GM21381 (cell line): ENCODE measurements around the gene AGER.
"Not testable (repeated sequence)": the region's sequence is repeated elsewhere in the genome, so short reads cannot be mapped to it uniquely, and the experiment has no call there.

Source experiments
- ATAC-seq: cut with Tn5 transposase; IDR thresholded peaks from one replicate; pipeline ENCODE4 v1.9.1; 2021; ENCODE audit warnings: mild to moderate bottlenecking, moderate library complexity; ENCODE audit not compliant: unreplicated experiment

The AGER gene

DNA sequence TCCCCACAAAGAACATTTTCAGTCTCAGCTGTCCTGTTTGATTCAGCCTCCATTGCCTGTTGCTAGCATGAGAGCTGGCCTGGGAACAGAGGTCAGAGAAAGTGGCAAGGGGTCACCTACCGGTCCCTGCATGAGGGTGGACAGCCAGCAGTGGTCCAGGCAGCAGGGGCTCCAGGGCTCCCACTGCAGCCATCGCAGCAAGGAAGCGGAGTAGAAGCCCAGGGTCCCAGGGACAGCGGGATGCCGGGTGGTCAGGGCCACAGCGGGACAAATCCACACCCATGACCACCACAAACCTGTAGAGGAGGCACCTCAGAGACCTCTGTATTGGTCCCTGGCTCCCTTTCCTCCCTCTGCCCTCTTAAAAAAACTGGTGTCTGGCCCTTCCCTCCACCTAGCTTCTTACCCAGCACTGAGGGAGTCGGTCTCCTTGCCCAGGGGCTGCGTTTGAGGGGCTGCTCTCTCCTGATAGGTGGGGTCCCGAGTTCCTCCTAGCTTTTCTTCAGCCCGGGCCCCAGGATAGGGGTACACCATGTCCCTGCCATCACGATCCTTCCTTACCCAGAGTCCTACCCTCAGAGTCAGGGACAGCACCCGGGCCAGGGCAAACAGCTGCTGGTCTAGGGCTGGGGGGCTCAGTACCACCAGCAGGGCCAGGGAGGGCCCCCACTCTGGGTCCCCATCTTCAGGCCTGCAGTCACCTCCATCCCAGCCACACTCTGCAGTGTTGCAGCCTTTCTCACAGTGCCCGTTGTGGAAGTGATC lies 16.8 kb upstream of the AGER start:
- ATAC-seq = no peak

DNA sequence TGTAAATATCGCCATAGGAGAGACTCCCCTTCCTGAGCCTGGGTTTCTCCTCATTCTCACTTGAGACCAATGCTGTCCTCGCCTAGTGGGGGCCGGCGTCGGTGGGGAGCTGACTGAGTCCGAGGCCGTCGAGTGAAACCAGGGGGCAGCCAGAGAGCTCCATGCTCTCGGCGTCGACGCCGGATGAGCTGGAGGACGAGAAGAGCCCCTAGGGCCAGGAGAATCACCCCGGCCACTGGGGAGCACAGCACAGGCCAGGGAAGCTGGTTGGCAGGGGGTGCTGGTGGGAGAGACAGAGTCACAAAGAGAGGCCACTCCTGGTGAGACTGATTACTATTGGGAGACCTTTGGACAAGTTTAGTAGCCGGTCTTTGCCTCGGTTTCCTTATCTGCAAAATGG lies 14.8 kb upstream of the AGER start:
- no peak for ATAC-seq

DNA sequence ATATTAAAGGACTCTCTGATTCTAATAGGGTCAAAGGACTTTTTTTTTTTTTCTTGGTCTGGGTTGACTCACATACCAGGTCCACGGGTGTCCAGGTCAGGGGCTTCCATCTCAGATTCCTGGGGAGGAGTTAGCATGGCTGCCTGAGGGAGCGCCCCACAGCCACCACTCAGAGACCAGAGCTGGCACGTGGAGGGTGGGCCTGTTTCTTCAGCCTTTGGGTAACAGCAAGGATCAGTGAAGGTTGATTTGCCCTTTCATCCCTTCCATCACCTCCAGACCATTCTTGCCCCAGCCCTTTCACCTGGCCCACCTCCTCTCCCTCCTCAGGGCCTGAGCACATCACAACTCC lies 14.3 kb upstream of the AGER start:
- ATAC-seq = no peak

DNA sequence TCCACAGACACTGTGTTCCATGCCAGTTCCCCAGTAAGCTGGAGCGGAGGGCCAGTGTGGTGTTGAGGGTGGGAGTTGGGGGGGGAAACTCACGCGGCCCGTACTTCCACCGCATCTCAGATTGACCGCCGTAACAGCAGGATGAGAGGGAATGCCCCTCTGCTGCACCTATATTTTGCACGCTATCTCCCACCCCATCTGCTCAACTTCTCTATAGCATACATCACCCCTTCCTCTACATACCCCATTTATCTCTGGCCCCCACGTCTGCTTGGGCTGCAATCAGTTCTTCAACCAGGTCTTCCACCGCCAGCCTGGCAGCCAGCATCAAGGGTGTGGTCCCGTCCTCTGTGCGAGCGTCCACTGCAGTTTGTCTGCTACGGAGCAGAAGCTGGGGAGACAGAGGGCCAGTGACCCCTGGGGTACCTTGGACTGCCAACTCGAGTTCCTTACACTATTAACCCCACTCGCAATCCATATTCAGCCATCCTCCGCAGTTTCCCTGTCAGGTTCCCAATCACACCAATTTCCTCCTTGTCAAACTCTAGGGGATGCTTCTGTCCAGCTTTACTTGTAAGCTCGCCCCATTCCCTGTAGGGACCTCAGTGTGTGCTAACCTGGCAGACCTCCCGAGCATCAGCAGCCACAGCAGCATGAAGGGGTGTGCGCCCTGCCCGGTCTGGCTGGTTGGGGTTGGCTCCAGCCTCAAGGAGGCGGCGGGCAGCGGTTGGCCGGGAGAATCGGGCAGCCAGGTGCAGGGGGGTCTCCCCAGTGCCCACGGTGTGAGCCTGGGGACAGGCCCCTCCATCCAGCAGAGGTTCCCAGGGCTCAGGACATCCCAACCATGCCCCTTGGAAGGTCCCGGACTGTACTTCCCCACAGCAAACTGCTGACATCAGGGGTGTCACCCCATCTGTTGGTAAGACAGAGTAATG lies 12.9 kb upstream of the AGER start:
- no peak for ATAC-seq

DNA sequence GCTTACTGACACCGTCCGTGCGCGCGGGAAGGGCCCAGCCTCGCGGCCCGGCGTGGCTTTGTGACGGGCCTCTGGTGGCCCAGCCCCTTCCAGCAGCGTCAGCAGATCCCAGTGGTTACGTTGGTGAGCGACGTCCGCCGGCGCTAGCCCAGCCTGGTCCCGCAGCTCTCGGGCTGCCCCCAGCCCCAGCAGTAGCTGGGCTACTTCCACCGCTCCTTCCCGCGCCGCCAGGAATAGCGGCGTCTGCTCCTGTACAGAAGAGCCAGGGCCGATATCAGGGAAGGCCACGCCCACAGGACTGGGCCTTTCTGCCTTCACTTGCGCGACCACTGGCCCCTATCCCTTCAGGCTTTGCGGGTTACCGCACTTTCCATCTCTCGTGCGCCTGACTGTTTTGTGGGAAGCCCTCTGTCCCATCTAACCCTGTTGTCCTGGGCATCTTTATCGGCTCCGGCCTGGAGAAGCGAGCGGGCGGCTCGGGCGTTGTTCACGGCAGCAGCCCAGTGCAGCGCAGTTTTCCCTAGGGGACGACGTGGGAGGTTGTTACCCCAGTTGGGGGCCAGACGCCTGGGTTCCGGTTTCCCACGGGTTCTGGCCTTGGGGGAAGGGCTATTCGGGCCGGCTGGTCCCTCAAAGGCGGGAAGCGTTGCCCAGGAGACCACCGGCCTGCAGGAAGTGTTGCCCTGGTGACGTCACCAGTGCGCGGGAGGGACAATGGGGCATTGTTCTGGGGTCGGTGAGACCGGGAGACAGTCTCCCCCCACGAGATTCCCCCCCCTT lies 12.0 kb upstream of the AGER start:
- peak; percentile 80 for ATAC-seq

DNA sequence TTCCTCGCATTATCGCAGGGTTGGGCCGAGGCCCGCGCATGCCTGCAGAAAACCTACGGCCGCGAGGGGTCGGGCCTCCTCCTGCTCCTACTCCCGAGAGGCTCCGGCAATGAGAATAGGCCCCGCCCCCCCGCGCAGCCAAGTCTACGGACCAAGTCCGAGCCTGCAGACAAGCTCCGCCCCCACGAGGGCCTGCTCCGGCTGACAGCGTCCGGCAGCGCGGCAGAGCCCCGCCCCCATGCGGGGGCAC lies 11.5 kb upstream of the AGER start:
- ATAC-seq = peak; percentile 69

DNA sequence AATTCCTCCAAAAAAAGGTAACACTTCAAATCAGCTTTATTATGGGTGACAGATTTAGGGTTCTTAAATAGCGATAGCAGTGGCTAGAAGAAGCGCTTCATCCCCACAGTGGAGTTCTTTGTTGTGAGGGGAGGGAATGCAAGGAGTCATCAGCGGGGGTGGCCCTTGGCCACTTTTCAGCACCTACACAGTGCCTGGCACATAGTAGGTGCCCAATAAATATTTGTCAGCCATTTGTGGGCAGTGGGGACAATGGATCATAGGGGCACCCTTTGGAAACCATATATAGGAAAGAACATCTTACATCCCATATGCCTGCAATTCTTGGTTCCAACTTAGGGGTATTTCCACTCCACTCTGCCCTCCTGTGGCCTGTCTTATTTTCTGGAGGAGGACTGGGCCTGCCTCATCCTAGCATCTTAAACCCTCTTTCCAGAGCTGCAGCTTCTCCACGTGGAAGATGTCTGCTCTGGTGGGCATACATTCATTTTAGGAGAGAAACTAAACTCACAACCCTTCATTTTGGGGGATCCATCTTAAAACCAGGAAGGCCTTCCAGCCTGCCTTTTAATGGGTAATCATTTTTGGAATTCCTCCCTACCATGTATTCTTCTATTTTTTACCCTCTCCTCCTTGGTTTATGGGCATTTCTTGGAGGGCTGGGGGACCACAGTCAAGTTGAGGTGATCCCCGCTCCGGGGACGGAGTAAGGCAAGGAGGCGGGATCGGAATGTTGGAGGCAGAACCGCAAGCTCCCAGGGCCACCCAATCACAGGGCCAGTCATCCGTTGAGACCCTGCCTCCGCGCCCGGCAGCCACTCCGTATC lies 11.0 kb upstream of the AGER start:
- ATAC-seq = no peak

DNA sequence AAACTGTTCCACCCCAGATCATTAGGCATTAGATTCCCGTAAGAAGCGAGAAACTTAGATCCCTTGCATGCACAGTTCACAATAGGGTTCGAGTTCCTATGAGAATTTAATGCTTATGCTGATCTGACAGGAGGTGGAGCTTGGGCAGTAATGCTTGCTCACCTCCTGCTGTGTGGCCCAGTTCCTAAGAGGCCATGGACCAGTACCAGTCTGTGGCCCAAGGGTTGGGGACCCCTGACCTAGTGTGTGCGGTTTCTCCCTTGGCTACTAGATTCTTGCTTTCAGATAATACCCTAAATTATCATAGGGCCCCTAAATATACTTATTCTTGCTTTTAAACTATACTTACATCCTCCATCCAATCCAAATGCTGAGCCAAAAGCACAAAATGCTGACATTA lies 10.3 kb upstream of the AGER start:
- ATAC-seq = no peak

DNA sequence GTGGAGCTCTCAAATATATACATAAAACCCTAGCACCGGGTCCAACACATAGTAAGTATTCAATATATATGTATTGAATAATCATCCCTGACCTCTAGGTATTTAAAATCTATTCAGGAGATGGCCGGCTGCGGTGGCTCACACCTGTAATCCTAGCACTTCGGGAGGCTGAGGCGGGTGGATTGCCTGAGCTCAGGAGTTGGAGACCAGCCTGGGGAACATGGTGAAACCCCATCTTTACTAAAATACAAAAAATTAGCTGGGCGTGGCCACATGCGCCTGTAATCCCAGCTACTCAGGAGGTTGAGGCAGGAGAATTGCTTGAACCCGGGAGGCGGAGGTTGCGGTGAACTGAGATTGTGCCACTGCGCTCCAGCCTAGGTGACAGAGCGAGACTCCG lies 9.0 kb upstream of the AGER start:
- not testable (repeated sequence) for ATAC-seq

DNA sequence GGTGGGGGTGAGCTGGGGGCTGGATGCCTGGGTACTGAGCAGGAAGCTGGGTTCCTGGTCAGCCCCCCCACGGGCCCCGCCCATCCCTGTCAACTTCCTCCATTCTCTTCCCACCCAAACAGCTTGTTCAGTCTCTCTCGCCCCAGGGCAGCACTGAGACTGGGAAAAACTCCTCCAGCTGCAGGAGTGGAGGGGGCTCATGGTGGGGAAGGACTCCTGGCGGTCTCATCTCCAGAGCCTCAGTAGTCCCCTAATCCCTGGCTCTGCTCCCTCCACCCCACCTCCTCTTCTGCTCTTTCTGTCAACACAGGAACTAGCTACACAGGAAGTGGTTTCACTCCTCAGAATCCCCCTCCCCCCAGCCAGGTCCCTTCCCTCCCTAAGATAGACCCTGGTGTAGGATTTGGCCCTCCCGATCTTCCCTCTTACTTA lies 8.6 kb upstream of the AGER start, which contains the start of gene GPSM3:
GPSM3 (minus strand) TSS at position 36 of the 432 bp plus-strand sequence. CDS start 130 bp downstream, outside the sequence.
- no peak for ATAC-seq

DNA sequence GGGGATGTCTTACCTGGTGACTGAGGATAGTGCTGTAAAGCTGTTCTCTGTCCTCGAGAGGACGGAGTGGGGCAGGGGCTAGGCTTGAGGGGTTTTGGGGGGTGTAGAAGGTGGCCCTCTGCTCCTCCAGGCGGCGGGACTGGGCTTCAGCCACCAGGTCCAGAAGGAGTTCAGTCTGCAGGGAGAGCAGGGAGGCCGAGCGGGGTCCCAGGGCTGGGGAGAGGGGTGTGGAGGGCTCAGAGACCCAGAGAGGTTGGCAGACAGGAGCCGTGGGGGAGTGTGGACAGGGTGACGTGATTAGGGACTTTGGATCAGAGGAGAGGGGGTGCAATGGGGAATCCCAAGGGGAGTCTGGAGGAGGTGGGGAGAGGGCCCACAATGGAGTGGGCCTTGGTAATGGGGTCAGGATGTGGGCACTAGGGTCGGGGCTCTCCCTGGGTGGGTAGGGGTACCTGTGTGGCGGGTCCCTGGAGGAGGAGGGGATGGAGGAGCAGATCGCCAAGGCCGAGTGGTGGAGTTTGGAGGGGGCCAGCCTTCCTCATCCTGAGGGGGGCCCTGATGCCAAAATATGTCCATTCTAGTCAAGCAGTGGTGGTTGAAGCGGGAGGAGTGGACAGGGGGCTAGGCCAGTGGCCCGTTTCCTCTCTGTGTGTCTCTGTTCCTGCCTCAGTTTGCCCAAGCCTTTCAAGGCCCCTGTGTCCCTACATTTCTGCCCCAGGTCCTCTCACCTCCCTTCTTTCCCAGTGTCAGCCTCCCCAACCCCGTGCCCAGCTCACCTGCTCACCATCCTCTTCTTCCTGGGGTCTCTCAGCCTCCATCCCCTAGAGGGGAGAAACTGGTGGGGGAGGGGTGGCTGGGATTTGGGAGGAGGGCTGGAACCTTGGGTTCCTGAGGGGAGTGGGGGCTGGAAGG lies 7.9 kb upstream of the AGER start:
- no peak for ATAC-seq

DNA sequence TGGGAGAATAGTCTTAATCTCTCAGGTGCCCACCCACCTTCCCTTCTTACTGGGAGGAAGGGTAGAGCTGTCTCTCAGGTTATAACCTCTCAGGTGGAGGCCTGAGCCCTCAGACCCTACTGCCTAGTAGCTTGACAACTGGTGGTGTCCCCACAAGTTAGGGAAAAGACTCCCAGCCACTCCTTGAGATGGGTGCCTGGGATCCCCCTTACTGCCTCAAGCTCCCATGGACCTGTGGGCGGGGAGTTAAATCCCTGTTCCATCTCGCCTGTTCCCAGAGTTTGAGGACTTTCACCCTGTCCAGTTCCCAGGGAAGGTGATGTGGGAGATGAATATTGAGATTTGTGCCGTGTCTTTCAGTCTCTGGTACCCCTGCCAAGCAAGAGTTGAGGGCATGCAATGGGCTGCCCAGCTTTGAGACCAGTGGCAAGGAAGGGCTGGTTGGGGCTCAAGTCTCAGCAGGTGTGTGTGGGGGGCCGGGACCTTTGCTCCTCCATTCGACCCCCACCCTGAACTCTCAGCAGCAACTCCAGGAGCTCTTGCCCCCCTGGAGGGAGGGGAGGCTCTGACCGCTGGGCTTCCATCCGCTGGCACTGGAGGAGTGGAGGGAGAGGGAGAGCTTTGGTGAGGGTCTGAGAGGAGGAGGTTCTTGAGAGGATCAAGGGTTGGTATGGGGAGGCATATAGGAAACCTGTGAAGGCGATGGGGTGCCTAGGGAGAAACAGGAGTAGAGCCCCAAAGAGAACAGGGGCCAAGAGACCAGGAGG lies 7.0 kb upstream of the AGER start:
- ATAC-seq = no peak

DNA sequence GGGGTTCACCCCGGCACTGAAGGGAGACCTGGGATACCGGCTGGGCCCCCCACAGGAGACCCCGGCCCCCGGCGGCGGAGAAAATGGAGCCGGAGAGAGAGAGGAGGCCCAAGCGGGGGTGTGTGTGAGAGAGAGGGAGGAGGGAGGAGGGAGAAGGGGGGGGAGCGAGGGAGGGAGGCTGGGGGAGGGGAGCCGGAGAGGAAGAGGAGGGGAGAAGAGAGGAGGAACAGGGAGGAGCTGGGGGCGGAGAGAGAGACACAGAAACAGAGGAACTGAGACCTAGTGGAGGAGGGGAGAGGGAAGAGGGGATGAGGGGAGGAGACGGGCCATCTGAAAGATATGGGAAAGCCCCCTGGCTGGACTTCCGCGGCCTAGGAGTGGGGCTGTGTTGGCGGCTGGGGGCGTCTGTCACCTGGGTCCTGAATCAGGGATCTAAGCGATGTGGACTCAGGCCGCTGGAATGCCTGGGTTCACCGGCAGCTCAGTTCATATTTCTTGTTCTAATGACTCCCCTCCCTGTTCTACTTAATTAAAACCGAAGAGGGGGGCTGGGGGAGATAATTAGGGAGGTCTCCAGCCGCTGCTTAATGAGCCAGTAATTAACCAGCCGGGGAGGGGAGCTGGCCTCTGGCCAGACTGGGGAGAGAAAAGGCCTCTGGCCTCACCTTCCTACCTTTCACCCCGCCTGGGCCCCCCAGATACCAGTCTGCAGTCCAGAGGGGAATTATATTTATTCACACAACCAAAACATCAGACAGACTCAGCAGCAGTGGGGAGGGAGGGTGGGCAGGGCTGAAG lies 6.2 kb upstream of the AGER start, which contains the start of gene PBX2:
PBX2 (minus strand) TSS at position 149 of the 798 bp plus-strand sequence. CDS start 287 bp downstream, outside the sequence.
- peak; percentile 51 for ATAC-seq

DNA sequence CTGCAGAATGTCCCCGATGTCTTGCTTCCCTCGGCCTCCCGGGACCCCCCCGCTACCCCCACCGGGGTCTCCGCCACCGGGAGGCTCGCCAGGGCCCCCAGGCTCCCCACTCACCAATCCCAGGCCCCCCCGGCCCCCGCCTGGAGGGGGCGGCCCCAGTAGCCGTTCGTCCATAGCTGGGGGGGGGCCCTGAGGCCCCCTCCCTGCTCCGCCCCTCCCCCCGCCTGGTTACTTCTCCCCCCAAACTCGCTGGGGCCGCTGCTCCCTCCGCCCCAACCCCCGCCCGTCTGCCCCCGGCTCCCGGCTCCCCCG lies 5.6 kb upstream of the AGER start:
- no peak for ATAC-seq

DNA sequence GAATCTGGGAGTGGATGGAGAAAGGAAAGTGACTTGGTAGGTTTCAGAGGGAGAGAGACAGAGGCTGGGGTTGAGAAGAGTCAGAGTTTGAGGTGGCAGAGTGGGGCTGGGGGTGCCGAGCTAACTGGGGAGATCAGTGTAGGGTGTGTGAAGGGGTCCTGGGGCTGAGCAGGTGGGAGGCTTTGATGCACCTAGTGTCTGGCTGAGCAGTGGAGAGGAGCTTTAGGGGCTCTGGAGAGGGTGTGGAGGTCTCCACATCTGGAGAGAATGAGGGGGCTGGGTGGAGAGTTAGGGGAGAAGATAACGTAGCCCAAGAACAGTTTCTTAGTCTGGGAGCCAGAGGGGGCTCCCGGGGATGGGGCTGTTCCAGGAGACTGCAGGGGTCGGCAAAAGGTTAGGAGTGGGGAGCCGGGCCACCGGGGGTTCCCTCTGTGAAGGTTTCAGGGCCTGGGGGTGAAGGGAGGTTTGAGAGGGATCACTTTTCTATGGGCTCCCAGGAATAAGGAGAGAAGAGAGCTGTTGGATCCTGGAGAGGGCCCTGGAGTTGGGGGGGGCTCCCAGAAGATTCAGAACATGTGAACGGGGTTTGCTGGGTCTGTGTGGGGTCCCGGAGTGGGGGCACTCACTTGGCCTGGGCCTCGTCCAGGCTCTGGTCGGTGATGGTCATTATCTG lies 5.2 kb upstream of the AGER start:
- no peak for ATAC-seq

DNA sequence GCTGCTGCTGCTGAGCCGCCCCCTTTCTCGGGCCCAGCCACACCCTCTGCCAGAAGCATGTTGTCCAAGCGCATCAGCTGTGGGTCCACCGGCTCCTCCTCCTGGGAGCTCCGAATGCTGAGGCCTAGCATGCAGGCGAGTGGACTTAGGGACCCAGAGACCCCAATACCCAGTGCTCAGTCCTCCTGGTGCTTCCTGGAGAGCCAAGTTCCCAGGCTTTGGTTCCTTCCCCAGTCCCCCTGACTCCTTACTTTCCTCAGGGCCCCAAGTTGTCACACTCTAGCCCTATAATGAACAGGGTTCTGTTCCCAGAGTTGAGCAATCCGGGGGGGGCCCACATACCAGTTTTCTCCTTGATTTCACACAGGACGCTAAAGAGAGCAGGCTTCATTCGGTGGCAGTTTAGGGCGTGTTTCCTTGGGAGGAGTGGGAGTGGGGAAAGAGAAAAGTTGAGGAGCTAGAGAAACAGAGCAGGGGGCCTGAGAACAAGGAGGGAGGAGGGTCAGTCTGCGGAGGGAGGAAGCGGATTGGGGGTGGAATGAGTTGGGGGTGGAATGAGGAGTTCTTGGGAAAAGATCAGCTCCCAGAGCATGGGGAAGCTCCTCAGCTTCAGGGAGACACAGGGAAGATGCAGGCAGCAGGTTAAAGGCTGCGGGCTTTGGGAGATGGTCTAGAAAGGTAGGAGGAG lies 4.5 kb upstream of the AGER start:
- no peak for ATAC-seq
